Nephron (organoid): ENCODE data around the gene CKMT2.

Source experiments
- H3K27ac Mint-ChIP-seq, 3 experiments: 2 replicates each; pipeline ENCODE4 v1.8.0; 2020; ENCODE audit warnings: mixed read lengths in 3 of 3, mild to moderate bottlenecking in 2 of 3, moderate library complexity in 1 of 3
- H3K27me3 Mint-ChIP-seq: 2 replicates; pipeline ENCODE4 v1.8.0; 2021; ENCODE audit warnings: low read depth, mild to moderate bottlenecking, moderate library complexity, mixed read lengths
- H3K36me3 Mint-ChIP-seq: 2 replicates; pipeline ENCODE4 v1.8.0; 2020; ENCODE audit warnings: low read depth, mixed read lengths
- H3K4me1 Mint-ChIP-seq: 2 replicates; pipeline ENCODE4 v1.8.0; 2020; ENCODE audit warnings: mixed read lengths
- H3K4me3 Mint-ChIP-seq, 3 experiments: 2 replicates each; pipeline ENCODE4 v1.8.0; 2020; ENCODE audit warnings: mild to moderate bottlenecking in 3 of 3, mixed read lengths in 3 of 3, moderate library complexity in 2 of 3
- H3K9me3 Mint-ChIP-seq: 2 replicates; pipeline ENCODE4 v1.8.0; 2020; ENCODE audit warnings: mixed read lengths
- TF ChIP-seq, protein P1 (sequence below), 3 experiments: fragments of 200-600 bp; sonication (generic); IDR thresholded peaks; one replicate each; pipeline ENCODE4 v1.5.0; 2021; ENCODE audit warnings: antibody characterized with exemption in 3 of 3; ENCODE audit not compliant: unreplicated experiment in 3 of 3

The CKMT2 gene

DNA sequence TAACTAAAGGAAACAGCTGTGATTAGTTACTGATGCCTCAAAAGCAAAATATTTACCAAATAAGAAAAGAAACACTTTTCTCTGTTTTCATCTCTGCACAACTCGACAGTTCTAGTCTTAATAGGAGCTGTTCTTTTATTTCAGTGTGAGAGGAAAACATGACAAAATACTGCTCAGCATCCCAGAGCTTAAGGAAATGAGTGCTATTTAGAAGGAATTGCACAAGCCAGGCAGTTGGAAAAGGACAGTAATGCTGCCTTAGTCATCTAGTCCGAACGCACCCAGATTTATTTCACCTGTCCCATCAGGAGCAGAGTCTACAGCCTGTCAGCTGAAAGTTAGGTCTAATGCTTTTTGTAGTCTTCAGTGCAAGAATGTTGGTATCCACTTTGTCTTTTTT is 80.6 kb downstream of the CKMT2 start:
- Mint-ChIP-seq H3K4me1 (no peaks in the 10 kb centered on the region), H3K27ac (no peak overlapping the region), H3K9me3 (peaks cover 3% of the 10 kb centered on the region), H3K4me3 (no peak overlapping the region), H3K36me3 (peaks cover 41% of the 10 kb centered on the region), H3K27me3 (peaks cover 4% of the 10 kb centered on the region)
- TF ChIP-seq, protein P1, sequence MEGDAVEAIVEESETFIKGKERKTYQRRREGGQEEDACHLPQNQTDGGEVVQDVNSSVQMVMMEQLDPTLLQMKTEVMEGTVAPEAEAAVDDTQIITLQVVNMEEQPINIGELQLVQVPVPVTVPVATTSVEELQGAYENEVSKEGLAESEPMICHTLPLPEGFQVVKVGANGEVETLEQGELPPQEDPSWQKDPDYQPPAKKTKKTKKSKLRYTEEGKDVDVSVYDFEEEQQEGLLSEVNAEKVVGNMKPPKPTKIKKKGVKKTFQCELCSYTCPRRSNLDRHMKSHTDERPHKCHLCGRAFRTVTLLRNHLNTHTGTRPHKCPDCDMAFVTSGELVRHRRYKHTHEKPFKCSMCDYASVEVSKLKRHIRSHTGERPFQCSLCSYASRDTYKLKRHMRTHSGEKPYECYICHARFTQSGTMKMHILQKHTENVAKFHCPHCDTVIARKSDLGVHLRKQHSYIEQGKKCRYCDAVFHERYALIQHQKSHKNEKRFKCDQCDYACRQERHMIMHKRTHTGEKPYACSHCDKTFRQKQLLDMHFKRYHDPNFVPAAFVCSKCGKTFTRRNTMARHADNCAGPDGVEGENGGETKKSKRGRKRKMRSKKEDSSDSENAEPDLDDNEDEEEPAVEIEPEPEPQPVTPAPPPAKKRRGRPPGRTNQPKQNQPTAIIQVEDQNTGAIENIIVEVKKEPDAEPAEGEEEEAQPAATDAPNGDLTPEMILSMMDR (IDR thresholded peaks at IDR 0.05; ENCODE audit: unreplicated experiment in 3 of 3): no peak

DNA sequence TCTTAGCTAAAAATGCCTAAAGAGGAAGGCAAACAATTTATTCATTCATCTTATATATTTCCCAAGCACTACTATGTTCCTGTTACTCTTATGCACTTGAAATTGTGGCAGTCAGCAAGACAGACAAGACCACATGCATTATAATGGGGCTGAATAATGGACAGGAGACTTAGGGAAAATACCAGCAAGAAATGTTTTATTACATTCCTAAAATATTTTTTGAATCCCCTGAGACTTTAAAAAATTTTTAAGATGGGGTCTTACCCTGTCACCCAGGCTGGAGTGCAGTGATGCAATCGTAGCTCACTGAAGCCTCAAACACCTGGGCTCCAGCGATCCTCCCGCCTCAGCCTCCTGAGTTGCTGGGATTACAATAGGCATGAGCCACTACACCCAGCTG is 81.5 kb downstream of the CKMT2 start:
- H3K36me3 Mint-ChIP-seq: peaks cover 32% of the 10 kb centered on the region
- TF ChIP-seq, protein P1 (IDR thresholded peaks at IDR 0.05; ENCODE audit: unreplicated experiment in 3 of 3): no peak
- no peaks in the 10 kb centered on the region for H3K4me1 Mint-ChIP-seq
- H3K4me3 Mint-ChIP-seq: no peak overlapping the region
- peaks cover 3% of the 10 kb centered on the region for H3K9me3 Mint-ChIP-seq
- peaks cover 4% of the 10 kb centered on the region for H3K27me3 Mint-ChIP-seq
- H3K27ac Mint-ChIP-seq: no peak overlapping the region

DNA sequence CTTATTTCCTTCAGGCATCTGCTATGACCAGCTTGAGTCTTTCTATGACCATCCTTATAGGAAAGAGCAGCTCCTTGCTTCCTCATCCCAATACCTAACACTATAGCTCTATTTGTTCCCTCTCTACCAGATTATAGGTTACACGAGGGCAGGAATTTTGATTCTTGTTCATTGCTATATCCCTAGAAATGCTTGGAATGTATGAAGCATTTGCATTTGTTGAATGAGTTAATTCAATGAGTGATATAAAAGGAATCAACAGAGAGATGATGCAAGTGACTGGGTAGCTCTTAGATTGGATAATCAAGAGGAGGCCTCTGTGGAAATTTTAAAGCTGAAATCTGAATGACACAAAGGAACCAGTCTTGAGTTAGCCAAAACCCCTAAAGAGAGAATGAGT is 82.2 kb downstream of the CKMT2 start:
- peaks cover 4% of the 10 kb centered on the region for H3K27me3 Mint-ChIP-seq
- TF ChIP-seq, protein P1 (IDR thresholded peaks at IDR 0.05; ENCODE audit: unreplicated experiment in 3 of 3): no peak
- H3K36me3 Mint-ChIP-seq: peaks cover 27% of the 10 kb centered on the region
- no peaks in the 10 kb centered on the region for H3K4me1 Mint-ChIP-seq
- H3K9me3 Mint-ChIP-seq: peaks cover 3% of the 10 kb centered on the region
- no peak overlapping the region for H3K4me3 Mint-ChIP-seq
- H3K27ac Mint-ChIP-seq: no peak overlapping the region

DNA sequence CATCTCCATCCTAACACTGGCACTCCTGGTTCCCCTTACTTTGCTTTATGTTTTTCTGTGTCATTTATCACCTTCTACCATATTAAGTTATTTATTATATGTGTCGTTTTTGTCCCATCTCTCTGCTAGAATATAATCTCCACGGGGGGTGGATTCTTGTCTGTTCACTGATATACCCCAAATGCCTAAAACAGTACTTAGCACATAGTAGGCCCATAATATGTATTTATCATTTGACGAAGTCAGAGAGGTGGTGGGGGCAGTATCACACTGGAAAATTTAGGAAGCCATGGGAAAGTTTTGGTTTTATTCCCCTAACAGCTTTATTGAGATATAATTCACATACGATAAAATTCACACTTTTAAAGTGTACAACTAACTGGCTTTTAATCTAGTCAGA is 82.7 kb downstream of the CKMT2 start:
- Mint-ChIP-seq H3K4me1 (no peaks in the 10 kb centered on the region), H3K36me3 (peaks cover 24% of the 10 kb centered on the region), H3K4me3 (no peak overlapping the region), H3K9me3 (peaks cover 3% of the 10 kb centered on the region), H3K27ac (no peak overlapping the region), H3K27me3 (peaks cover 4% of the 10 kb centered on the region)
- TF ChIP-seq, protein P1 (IDR thresholded peaks at IDR 0.05; ENCODE audit: unreplicated experiment in 3 of 3): no peak
